ENCODE data around the gene TCF25. TPM values are rescaled to one million over a fixed set of nuclear protein-coding genes. Genes with fewer than 3 reads are reported as not detected.

TCF25 gene
- total RNA-seq, 1 donor from 2014 or later = 194 TPM

DNA sequence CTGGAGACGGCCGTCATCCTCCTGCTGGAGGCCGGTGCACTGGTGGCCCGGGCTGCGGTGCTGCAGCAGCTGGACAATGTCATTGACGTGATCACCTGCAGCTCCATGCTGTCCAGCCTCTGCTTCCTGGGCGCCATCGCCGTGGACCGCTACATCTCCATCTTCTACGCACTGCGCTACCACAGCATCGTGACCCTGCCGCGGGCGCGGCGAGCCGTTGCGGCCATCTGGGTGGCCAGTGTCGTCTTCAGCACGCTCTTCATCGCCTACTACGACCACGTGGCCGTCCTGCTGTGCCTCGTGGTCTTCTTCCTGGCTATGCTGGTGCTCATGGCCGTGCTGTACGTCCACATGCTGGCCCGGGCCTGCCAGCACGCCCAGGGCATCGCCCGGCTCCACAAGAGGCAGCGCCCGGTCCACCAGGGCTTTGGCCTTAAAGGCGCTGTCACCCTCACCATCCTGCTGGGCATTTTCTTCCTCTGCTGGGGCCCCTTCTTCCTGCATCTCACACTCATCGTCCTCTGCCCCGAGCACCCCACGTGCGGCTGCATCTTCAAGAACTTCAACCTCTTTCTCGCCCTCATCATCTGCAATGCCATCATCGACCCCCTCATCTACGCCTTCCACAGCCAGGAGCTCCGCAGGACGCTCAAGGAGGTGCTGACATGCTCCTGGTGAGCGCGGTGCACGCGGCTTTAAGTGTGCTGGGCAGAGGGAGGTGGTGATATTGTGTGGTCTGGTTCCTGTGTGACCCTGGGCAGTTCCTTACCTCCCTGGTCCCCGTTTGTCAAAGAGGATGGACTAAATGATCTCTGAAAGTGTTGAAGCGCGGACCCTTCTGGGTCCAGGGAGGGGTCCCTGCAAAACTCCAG lies 46.4 kb downstream of the TCF25 start:
- peaks cover 33% of the 10 kb centered on the region for H3K4me1 Mint-ChIP-seq
- intact Hi-C loops (cut with micrococcal nuclease) = loop anchor here (5.0 kb wide), 2 partner anchors 197 to 217 kb away; partner anchors contain the start of genes SPATA2L, VPS9D1 and ZNF276

DNA sequence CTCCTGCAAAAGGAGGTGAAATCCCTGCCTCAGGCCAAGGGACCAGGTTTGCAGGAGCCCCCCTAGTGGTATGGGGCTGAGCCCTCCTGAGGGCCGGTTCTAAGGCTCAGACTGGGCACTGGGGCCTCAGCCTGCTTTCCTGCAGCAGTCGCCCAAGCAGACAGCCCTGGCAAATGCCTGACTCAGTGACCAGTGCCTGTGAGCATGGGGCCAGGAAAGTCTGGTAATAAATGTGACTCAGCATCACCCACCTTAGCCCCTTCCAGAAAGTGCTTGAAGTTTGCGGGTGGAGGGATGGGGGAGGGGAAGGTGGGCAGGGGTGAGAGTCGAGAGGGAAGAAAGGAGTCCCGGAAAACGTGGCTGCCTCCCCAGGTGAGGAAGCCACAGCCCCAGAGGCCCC lies 47.3 kb downstream of the TCF25 start:
- peak; percentile 62 for DNase-seq
- Mint-ChIP-seq H3K27me3 (peaks cover 17% of the 10 kb centered on the region), H3K4me1 (peaks cover 33% of the 10 kb centered on the region)

More for the DNA sequence above, 46.4 kb downstream of the TCF25 start:
- Mint-ChIP-seq H3K4me3 (peak overlapping the region; percentile 3), H3K36me3 (ENCODE audit: low read depth) (no peaks in the 10 kb centered on the region), H3K27me3 (peaks cover 17% of the 10 kb centered on the region), H3K9me3 (no peaks in the 10 kb centered on the region), H3K27ac (no peak overlapping the region)
- DNase-seq = no peak

GRCh38 chr16:89921131-89921701 lies 47.8 kb downstream of the TCF25 start:
- Mint-ChIP-seq H3K4me1 (peaks cover 31% of the 10 kb centered on the region), H3K27ac (no peak overlapping the region), H3K27me3 (peaks cover 17% of the 10 kb centered on the region), H3K4me3 (peak overlapping the region; percentile 83), H3K9me3 (no peaks in the 10 kb centered on the region), H3K36me3 (ENCODE audit: low read depth) (no peaks in the 10 kb centered on the region)
- intact Hi-C loops (cut with micrococcal nuclease) = loop anchor here (5.0 kb wide), 2 partner anchors 199 to 219 kb away; partner anchors contain the start of genes SPATA2L, VPS9D1 and ZNF276
- peak; percentile 66 for DNase-seq

More for the DNA sequence above, 47.3 kb downstream of the TCF25 start:
- Mint-ChIP-seq H3K9me3 (no peaks in the 10 kb centered on the region), H3K27ac (no peak overlapping the region), H3K36me3 (ENCODE audit: low read depth) (no peaks in the 10 kb centered on the region), H3K4me3 (peak overlapping the region; percentile 28)
- intact Hi-C loops (cut with micrococcal nuclease) = loop anchor here (5.0 kb wide), 2 partner anchors 198 to 218 kb away; partner anchors contain the start of genes SPATA2L, VPS9D1 and ZNF276

GRCh38 chr16:89921702-89922476 lies 48.5 kb downstream of the TCF25 start:
- intact Hi-C loops (cut with micrococcal nuclease) = loop anchor here (2.0 to 5.0 kb wide), 3 partner anchors 105 to 220 kb away; partner anchors contain the start of genes FANCA, SPATA2L, VPS9D1 and ZNF276
- Mint-ChIP-seq H3K27me3 (peaks cover 17% of the 10 kb centered on the region), H3K9me3 (no peaks in the 10 kb centered on the region), H3K4me3 (peak overlapping the region; percentile 83), H3K27ac (peak overlapping the region; percentile 29), H3K4me1 (peaks cover 31% of the 10 kb centered on the region), H3K36me3 (ENCODE audit: low read depth) (no peaks in the 10 kb centered on the region)
- peak; percentile 80 for DNase-seq

- Mint-ChIP-seq H3K27ac (peak overlapping the region; percentile 10), H3K4me3 (peak overlapping the region; percentile 83), H3K9me3 (no peaks in the 10 kb centered on the region), H3K36me3 (ENCODE audit: low read depth) (no peaks in the 10 kb centered on the region), H3K4me1 (peaks cover 30% of the 10 kb centered on the region), H3K27me3 (peaks cover 17% of the 10 kb centered on the region)
- intact Hi-C loops (cut with micrococcal nuclease) = loop anchor here (2.0 to 5.0 kb wide), 3 partner anchors 106 to 220 kb away; partner anchors contain the start of genes FANCA, SPATA2L, VPS9D1 and ZNF276
- peak; percentile 74 for DNase-seq
Observed at GRCh38 chr16:89922477-89922883, 49.1 kb downstream of the TCF25 start.

- intact Hi-C loops (cut with micrococcal nuclease) = loop anchor here (2.0 to 5.0 kb wide), 3 partner anchors 106 to 221 kb away; partner anchors contain the start of genes FANCA, SPATA2L, VPS9D1 and ZNF276
- Mint-ChIP-seq H3K36me3 (ENCODE audit: low read depth) (no peaks in the 10 kb centered on the region), H3K4me1 (peaks cover 25% of the 10 kb centered on the region), H3K27ac (peak within 1 kb of the TSS; percentile 10), H3K27me3 (peaks cover 19% of the 10 kb centered on the region), H3K9me3 (no peaks in the 10 kb centered on the region), H3K4me3 (peak within 1 kb of the TSS; percentile 83)
- DNase-seq = peak; percentile 92
Observed at GRCh38 chr16:89922884-89923639, 49.7 kb downstream of the TCF25 start, which contains the start of gene TUBB3. TUBB3 (plus strand) TSS chr16:89923342; CDS start chr16:89923402, 60 bp downstream.

DNA sequence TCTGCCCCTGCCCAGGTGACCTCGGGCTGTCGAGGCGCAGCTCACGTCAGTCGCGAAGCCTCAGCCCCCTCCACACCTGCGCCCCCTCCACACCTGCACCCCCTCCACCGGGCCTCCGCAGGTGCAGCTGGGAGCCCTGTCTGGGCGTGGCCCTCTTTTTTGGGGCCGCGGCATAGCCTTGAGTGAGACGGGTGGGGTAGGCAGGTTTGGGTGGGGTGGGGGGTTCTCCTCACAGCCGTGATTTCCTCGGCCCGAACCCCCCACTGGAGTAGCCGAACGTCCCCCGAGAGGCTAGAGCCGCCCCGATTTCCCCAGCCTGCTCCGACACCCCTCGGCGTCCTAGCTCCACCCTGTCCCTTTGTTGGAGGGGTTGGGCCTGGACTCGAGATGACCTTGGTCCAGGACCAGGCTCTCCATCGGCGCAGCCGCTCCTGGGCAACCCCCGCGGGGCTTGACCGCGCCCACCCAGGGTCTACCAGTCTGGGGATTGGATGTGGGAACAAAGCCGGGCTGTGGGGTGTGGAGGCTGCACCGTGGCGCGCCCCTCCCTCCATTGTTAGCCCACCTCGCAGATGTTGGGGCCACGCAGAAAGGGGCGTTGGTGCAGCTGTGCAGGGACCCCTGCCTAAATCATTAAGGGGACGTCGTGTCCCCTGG lies 50.4 kb downstream of the TCF25 start:
- Mint-ChIP-seq H3K4me1 (peaks cover 25% of the 10 kb centered on the region), H3K4me3 (peak overlapping the region; percentile 19), H3K27me3 (peaks cover 18% of the 10 kb centered on the region), H3K27ac (no peak overlapping the region), H3K36me3 (ENCODE audit: low read depth) (no peaks in the 10 kb centered on the region), H3K9me3 (no peaks in the 10 kb centered on the region)
- intact Hi-C loops (cut with micrococcal nuclease) = loop anchor here (2.0 to 5.0 kb wide), 3 partner anchors 107 to 221 kb away; partner anchors contain the start of genes FANCA, SPATA2L, VPS9D1 and ZNF276
- DNase-seq = peak; percentile 68

- Mint-ChIP-seq H3K27me3 (peaks cover 16% of the 10 kb centered on the region), H3K9me3 (no peaks in the 10 kb centered on the region), H3K4me3 (peak overlapping the region; percentile 37), H3K27ac (no peak overlapping the region), H3K4me1 (peaks cover 25% of the 10 kb centered on the region), H3K36me3 (ENCODE audit: low read depth) (no peaks in the 10 kb centered on the region)
- peak; percentile 84 for DNase-seq
- intact Hi-C loops (cut with micrococcal nuclease) = loop anchor here (5.0 kb wide), 2 partner anchors 202 to 222 kb away; partner anchors contain the start of genes SPATA2L, VPS9D1 and ZNF276
Observed at GRCh38 chr16:89924297-89924924, 51.0 kb downstream of the TCF25 start.

GRCh38 chr16:89924925-89925307 lies 51.5 kb downstream of the TCF25 start:
- no peak overlapping the region for H3K4me3 Mint-ChIP-seq
- peaks cover 24% of the 10 kb centered on the region for H3K4me1 Mint-ChIP-seq
- no peak overlapping the region for H3K27ac Mint-ChIP-seq
- no peak for DNase-seq
- no peaks in the 10 kb centered on the region for H3K9me3 Mint-ChIP-seq
- no peaks in the 10 kb centered on the region for H3K36me3 Mint-ChIP-seq (ENCODE audit: low read depth)
- intact Hi-C loops (cut with micrococcal nuclease) = loop anchor here (5.0 kb wide), 3 partner anchors 53 to 223 kb away; partner anchors contain the start of genes SPATA2L, TCF25, VPS9D1 and ZNF276
- H3K27me3 Mint-ChIP-seq = peaks cover 15% of the 10 kb centered on the region

GRCh38 chr16:89925596-89926079 lies 52.2 kb downstream of the TCF25 start:
- intact Hi-C loops (cut with micrococcal nuclease) = loop anchor here (1.0 to 5.0 kb wide), 3 partner anchors 23 to 53 kb away; partner anchors contain the start of genes DEF8 and TCF25
- Mint-ChIP-seq H3K4me3 (peak overlapping the region; percentile 59), H3K27me3 (peaks cover 11% of the 10 kb centered on the region), H3K9me3 (no peaks in the 10 kb centered on the region), H3K36me3 (ENCODE audit: low read depth) (no peaks in the 10 kb centered on the region), H3K27ac (peak overlapping the region; percentile 60), H3K4me1 (peaks cover 20% of the 10 kb centered on the region)
- no peak for DNase-seq

DNA sequence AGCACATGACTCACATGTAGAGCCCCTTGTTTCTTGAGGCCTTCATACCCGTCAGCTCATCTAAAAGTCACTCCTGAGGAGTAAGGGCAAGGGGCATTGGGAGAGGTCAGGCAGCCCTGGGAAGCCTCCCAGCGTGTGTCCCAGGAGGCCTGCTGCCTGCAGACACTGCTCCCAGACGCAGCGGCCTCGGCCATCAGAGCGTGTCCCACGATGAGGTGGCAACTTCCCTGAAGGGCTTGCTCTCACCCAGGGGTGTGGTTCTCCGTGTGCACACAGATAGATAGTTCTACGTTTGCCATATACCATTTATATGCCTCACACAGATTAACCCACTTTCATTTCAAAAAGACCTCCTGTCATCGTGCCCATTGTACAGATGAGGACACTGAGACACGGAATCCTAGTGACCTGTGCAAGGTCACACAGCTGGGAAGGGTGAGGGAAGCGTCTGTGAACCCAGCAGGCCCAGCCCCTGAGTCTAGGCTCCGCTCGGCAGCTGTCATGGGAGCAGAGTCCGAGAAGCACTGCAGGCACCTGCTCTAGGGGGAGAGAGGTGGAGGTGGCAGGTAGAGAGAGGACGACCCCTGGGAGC lies 58.0 kb downstream of the TCF25 start:
- Mint-ChIP-seq H3K27me3 (peaks cover 4% of the 10 kb centered on the region), H3K4me1 (no peaks in the 10 kb centered on the region), H3K4me3 (no peak overlapping the region), H3K9me3 (no peaks in the 10 kb centered on the region), H3K36me3 (ENCODE audit: low read depth) (no peaks in the 10 kb centered on the region), H3K27ac (no peak overlapping the region)
- intact Hi-C loops (cut with micrococcal nuclease) = no loop called here
- no peak for DNase-seq

All from activated CD4-positive, alpha-beta T cell treated with anti-CD3 and anti-CD28 coated beads, Interleukin-2, amount 10 ng/mL, durations not matched to agents 24 days and 14 days (primary cell).